ENCODE results near the gene HOXD4. TPM values are rescaled to one million over a fixed set of nuclear protein-coding genes. Genes with fewer than 3 reads are reported as not detected.

The HOXD4 gene
- total RNA-seq, 1 donor from 2014 or later, result 0.97 TPM

DNA sequence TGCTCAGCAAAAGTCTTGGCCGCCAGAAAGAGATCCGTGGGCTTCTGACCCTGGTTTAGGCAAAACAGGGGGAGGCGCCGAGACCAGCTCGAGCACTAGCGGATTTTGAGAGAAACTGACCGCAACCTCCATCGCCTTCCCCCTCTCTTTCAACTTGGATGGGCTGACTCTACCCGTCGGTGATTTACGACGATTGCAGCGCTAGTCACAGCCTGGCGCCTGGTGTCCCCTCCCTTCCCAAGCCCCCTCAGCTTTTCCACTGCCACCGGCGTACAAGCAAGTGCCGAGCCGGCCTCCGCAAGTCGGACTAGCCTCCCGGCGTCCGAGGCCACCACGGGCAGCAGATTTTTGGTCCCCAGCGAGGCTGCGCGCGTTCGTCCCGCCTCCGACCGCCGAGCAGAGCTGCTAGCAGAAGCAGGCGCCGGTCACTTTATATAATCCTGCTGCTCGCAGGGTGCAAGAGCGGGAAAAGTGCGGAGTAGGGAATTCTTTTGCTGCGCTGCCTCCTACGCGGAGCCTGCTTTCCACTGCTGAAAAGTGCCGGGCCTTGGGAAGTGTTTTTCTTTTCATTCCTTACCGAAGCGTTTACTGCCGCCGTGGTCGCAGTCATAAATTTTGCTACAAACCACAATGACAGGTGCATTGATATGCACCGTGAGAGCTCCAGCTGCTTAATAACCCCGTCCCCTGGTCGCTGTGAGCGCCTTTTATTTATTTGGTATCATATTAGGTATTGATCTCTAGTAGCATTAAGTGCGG, 13.4 kb downstream of the HOXD4 start:
- intact Hi-C loops (cut with DNase I), result no loop called here
- no peak for DNase-seq

DNA sequence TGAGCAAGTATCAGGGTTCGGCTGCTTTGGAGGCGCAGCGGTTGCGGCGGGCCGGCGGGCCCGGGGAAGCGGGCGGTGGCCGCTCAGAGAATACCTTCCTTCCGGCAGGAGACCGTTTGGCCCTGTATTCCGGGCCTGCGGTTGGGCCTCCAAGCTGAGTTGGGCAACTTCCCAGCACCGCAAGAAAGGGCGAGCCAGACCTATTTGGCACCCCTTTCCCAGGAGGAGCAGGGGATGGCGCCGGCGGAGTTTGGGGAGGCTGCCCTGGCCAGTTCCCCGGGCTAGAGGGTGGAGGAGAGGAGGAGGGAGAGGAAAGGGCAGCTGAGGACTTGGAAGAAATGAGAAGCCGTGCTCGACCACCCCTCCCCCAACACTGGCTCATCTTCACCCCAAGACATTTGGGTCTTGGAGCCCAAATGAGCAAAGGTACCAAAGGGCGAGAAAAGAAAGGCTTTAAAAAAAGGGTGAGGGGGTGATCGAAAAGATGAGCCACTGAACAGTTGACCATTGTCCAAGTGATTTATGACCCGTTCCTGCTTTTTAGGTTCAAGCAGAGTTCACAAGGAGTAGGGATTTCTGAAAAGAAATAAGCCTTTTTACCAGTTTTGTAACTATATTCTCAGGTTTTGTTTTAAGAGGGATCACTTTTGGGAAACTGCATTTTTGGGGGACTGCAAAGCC, 14.2 kb downstream of the HOXD4 start:
- Histone ChIP-seq H3K27ac (no peak overlapping the region), H3K4me3 (no peak overlapping the region), H3K27me3 (ENCODE audit: low read depth) (peaks cover 100% of the 10 kb centered on the region), H3K4me1 (peaks cover 2% of the 10 kb centered on the region), H3K36me3 (no peaks in the 10 kb centered on the region), H3K9me3 (no peaks in the 10 kb centered on the region)
- ATAC-seq (no peak), DNase-seq (no peak)
- intact Hi-C loops (cut with DNase I), result no loop called here
- TF ChIP-seq, protein P1, sequence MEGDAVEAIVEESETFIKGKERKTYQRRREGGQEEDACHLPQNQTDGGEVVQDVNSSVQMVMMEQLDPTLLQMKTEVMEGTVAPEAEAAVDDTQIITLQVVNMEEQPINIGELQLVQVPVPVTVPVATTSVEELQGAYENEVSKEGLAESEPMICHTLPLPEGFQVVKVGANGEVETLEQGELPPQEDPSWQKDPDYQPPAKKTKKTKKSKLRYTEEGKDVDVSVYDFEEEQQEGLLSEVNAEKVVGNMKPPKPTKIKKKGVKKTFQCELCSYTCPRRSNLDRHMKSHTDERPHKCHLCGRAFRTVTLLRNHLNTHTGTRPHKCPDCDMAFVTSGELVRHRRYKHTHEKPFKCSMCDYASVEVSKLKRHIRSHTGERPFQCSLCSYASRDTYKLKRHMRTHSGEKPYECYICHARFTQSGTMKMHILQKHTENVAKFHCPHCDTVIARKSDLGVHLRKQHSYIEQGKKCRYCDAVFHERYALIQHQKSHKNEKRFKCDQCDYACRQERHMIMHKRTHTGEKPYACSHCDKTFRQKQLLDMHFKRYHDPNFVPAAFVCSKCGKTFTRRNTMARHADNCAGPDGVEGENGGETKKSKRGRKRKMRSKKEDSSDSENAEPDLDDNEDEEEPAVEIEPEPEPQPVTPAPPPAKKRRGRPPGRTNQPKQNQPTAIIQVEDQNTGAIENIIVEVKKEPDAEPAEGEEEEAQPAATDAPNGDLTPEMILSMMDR (IDR thresholded peaks at IDR 0.05), result no peak

More for the DNA sequence above, 13.4 kb downstream of the HOXD4 start:
- Histone ChIP-seq H3K36me3 (no peaks in the 10 kb centered on the region), H3K9me3 (no peaks in the 10 kb centered on the region), H3K4me3 (no peak overlapping the region), H3K4me1 (peaks cover 10% of the 10 kb centered on the region), H3K27me3 (ENCODE audit: low read depth) (peaks cover 100% of the 10 kb centered on the region), H3K27ac (no peak overlapping the region)
- TF ChIP-seq, protein P1 (IDR thresholded peaks at IDR 0.05), result no peak
- ATAC-seq, result no peak

DNA sequence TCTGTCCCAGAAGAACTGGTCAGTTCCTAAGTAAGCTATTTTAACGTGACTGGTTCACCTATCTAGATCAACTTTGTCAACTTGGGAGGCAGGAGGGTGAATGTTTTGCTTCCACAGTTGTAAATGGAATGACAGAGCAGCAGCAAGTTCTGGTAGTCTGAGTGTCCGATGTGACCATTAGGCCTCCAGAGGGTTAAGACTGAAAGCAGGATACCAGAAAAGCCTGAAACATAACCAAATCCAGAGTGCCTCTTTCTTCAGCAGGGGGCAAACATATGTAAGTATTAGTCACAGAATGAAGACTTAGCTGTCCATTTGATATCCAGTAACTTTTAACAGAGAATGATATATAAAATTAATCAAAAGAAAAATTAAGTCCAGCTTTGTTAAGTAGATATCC, 14.9 kb downstream of the HOXD4 start:
- Histone ChIP-seq H3K9me3 (no peaks in the 10 kb centered on the region), H3K4me3 (no peak overlapping the region), H3K27ac (no peak overlapping the region), H3K36me3 (no peaks in the 10 kb centered on the region), H3K27me3 (ENCODE audit: low read depth) (peaks cover 100% of the 10 kb centered on the region), H3K4me1 (peaks cover 2% of the 10 kb centered on the region)
- TF ChIP-seq, protein P1 (IDR thresholded peaks at IDR 0.05), result no peak
- intact Hi-C loops (cut with DNase I), result no loop called here
- DNase-seq (no peak), ATAC-seq (no peak)

DNA sequence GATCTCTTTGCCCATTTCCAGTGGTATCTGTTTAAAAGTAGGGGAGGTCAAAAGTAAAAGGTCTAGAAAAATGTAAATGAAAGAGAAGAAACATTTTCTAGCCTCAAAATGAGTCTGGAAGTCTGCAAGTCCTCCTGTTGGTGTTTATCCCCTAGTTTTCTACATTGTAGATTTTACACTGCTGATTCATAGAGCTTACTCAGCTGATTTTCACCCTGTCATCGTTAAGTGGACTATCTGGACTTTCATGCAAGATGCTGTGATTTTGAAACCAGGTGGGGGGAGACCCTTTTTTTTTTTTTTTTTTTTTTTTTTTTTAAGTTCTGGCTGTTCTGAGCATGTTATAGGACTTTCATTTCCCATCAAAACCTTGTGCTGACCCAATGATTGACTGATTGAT, 16.0 kb downstream of the HOXD4 start:
- Histone ChIP-seq H3K27ac (no peak overlapping the region), H3K4me3 (no peak overlapping the region), H3K4me1 (peaks cover 11% of the 10 kb centered on the region), H3K27me3 (ENCODE audit: low read depth) (peaks cover 100% of the 10 kb centered on the region), H3K9me3 (no peaks in the 10 kb centered on the region), H3K36me3 (no peaks in the 10 kb centered on the region)
- ATAC-seq (no peak), DNase-seq (no peak)
- TF ChIP-seq, protein P1 (IDR thresholded peaks at IDR 0.05), result no peak
- intact Hi-C loops (cut with DNase I), result no loop called here

DNA sequence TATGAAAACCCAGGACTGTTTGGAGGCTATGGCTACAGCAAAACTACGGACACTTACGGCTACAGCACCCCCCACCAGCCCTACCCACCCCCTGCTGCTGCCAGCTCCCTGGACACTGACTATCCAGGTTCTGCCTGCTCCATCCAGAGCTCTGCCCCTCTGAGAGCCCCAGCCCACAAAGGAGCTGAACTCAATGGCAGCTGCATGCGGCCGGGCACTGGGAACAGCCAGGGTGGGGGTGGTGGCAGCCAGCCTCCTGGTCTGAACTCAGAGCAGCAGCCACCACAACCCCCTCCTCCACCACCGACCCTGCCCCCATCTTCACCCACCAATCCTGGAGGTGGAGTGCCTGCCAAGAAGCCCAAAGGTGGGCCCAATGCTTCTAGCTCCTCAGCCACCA, 17.8 kb downstream of the HOXD4 start:
- H3K36me3 ChIP-seq, result no peaks in the 10 kb centered on the region
- H3K27ac ChIP-seq, result no peak overlapping the region
- intact Hi-C loops (cut with DNase I), result no loop called here
- no peak overlapping the region for H3K4me3 ChIP-seq
- H3K4me1 ChIP-seq, result peaks cover 11% of the 10 kb centered on the region
- TF ChIP-seq, protein P1 (IDR thresholded peaks at IDR 0.05), result no peak
- ATAC-seq, result no peak
- H3K9me3 ChIP-seq, result no peaks in the 10 kb centered on the region
- H3K27me3 ChIP-seq (ENCODE audit: low read depth), result peaks cover 97% of the 10 kb centered on the region
- no peak for DNase-seq

Measured in lower lobe of right lung (tissue), 2 donors.